ENCODE results near the gene DOK7. TPM values are rescaled to one million over a fixed set of nuclear protein-coding genes. Genes with fewer than 3 reads are reported as not detected.

DOK7 gene
- total and polyA plus RNA-seq, 2 donors (not counting 3 experiments of a cell fraction or from before 2014, with no cell fraction given) = not detected

GRCh38 chr4:3522326-3522640 is 59.2 kb downstream of the DOK7 start:
- Histone ChIP-seq H3K4me2 (ENCODE audit: insufficient read depth, low read length) (no peak overlapping the region), H3K79me2 (ENCODE audit: control insufficient read depth, insufficient read depth, low read length) (peaks cover 4% of the 10 kb centered on the region), H2AFZ (ENCODE audit: low read depth, low read length) (no peak overlapping the region), H3K27me3 (ENCODE audit: control insufficient read depth in 2 of 2, insufficient read depth in 2 of 2, low read length in 2 of 2) (no peaks in the 10 kb centered on the region), H3K9ac (replicated peaks; ENCODE audit: extremely low read depth, insufficient read depth, low read length) (no peak overlapping the region), H3K9me3 (replicated peaks; ENCODE audit: control insufficient read depth, insufficient read depth, low read length) (no peaks in the 10 kb centered on the region), H3K36me3 (ENCODE audit: control insufficient read depth in 2 of 2, extremely low read depth in 1 of 2, insufficient read depth in 2 of 2, low read length in 2 of 2) (peaks cover 9 to 47% of the 10 kb centered on the region in 2 experiments), H3K9me1 (replicated peaks; ENCODE audit: control insufficient read depth, extremely low read depth, insufficient read depth, low read length) (no peaks in the 10 kb centered on the region), H3K4me1 (ENCODE audit: control insufficient read depth, extremely low read depth, insufficient read depth, low read length) (no peaks in the 10 kb centered on the region), H4K20me1 (replicated peaks; ENCODE audit: control insufficient read depth, extremely low read depth, insufficient read depth, low read length) (no peaks in the 10 kb centered on the region), H3K27ac (ENCODE audit: insufficient read depth, low read depth, low read length) (no peak overlapping the region), H3K4me3 (replicated peaks in 1 of 3; ENCODE audit: insufficient read depth in 1 of 3, low read depth in 1 of 3, low read length in 3 of 3) (no peak overlapping the region)
- FAIRE-seq (no peak), DNase-seq (ENCODE audit: low read depth, low spot score) (no peak)
- no TSS peak for BruUV-seq (replicated peaks)
- CTCF ChIA-PET = no interaction called here
- POLR2A ChIA-PET = no interaction called here
- intact Hi-C loops (cut with micrococcal nuclease) = no loop called here
- dilution Hi-C loops (cut with MboI; ENCODE audit: extremely low pct_ligation_motif_present, low sequenced_read_pairs) = no loop called here
- TF ChIP-seq FOS (IDR thresholded peaks at IDR 0.05; ENCODE audit: borderline replicate concordance, insufficient read depth, low read length) (no peak), EZH2 (IDR thresholded peaks at IDR 0.05; ENCODE audit: borderline replicate concordance, low read depth, low read length, severe bottlenecking) (no peak), JUN (IDR thresholded peaks at IDR 0.05; ENCODE audit: borderline replicate concordance, insufficient read depth, insufficient read length, low read depth) (no peak), CTCF (IDR thresholded peaks at IDR 0.05; ENCODE audit: extremely low read depth in 1 of 2, insufficient read depth in 1 of 2, low read depth in 1 of 2, low read length in 2 of 2) (no peak), MYC (IDR thresholded peaks at IDR 0.05; ENCODE audit: low read depth, low read length) (no peak), GATA2 (IDR thresholded peaks at IDR 0.05; ENCODE audit: insufficient read depth, insufficient read length, low read depth, low read length) (no peak), POLR2A (IDR thresholded peaks at IDR 0.05; ENCODE audit: low read depth, low read length) (no peak), POLR2AphosphoS5 (IDR thresholded peaks at IDR 0.05; ENCODE audit: insufficient read depth, low read depth, low read length) (no peak), MAX (IDR thresholded peaks at IDR 0.05; ENCODE audit: insufficient read depth, insufficient read length) (no peak)

Data from endothelial cell of umbilical vein (primary cell).